Mucosa of descending colon (tissue), 3 donors: ENCODE results near the gene TMEM190. TPM values are rescaled to one million over a fixed set of nuclear protein-coding genes. Genes with fewer than 3 reads are reported as not detected.
"Not testable (repeated sequence)": the region's sequence is repeated elsewhere in the genome, so short reads cannot be mapped to it uniquely, and the experiment has no call there.

Experiments
- ATAC-seq: fragments of 200-7000 bp; cut with Tn5 transposase; one replicate; pipeline ENCODE4 v1.9.1; 2020; ENCODE audit warnings: mild to moderate bottlenecking, moderate library complexity
- DNase-seq, 3 donors: peaks; one replicate each; pipeline ENCODE4 v3.0.0-alpha.2; 2020
- H3K36me3 ChIP-seq: fragments of 200-600 bp; one replicate; pipeline ENCODE4 v1.8.0; 2021; ENCODE audit warnings: low read depth, mild to moderate bottlenecking
- H3K4me1 ChIP-seq: fragments of 200-600 bp; one replicate; pipeline ENCODE4 v1.8.0; 2021; ENCODE audit warnings: low read depth, mild to moderate bottlenecking
- H3K4me3 ChIP-seq: fragments of 200-600 bp; one replicate; pipeline ENCODE4 v1.8.0; 2021; ENCODE audit warnings: mild to moderate bottlenecking
- H3K9me3 ChIP-seq: fragments of 200-600 bp; one replicate; pipeline ENCODE4 v1.8.0; 2021; ENCODE audit warnings: mild to moderate bottlenecking
- intact Hi-C, 2 donors: fragments of 100-400 bp; cut with DNase I in 1 of 2; cut with micrococcal nuclease in 1 of 2; formaldehyde crosslinking; loops; one replicate each; pipeline versions ENCODE4 v1.11.0 to v1.11.1; 2022; cut with DNase I, micrococcal nuclease
- long read RNA-seq, 2 donors: library from polyadenylated mRNA; unstranded; transcript quantifications; one replicate each; pipeline ENCODE4 v2.0.0, GENCODE V29; 2019 to 2021
- total RNA-seq, 3 donors: library from RNA; stranded (reverse); fragmentation: NEBNext Ultra II Directional in 2 of 3; extraction: Animal tissue kit (Norgen Biotek cat#: 25700) in 2 of 3; gene quantifications; one replicate each; pipeline versions ENCODE4 v1.2.1 to v1.2.4, GENCODE V29; 2021 to 2023
- TF ChIP-seq, protein P1 (sequence below): fragments of 200-600 bp; IDR thresholded peaks from one replicate; pipeline ENCODE4 v1.8.0; 2022; ENCODE audit warnings: antibody characterized with exemption, mild to moderate bottlenecking
- donor health status: DM: no; HTN: no; CAD: no; lungs with moderate emphysema.
- donor health status: DM: no; HTN: no; CAD: no.
- donor health status: DM: no; HTN: yes; CAD: no.

TMEM190 gene
- not detected for total RNA-seq
- long read RNA-seq, donor 1: 0 reads
- long read RNA-seq, donor 2: 0 reads

DNA sequence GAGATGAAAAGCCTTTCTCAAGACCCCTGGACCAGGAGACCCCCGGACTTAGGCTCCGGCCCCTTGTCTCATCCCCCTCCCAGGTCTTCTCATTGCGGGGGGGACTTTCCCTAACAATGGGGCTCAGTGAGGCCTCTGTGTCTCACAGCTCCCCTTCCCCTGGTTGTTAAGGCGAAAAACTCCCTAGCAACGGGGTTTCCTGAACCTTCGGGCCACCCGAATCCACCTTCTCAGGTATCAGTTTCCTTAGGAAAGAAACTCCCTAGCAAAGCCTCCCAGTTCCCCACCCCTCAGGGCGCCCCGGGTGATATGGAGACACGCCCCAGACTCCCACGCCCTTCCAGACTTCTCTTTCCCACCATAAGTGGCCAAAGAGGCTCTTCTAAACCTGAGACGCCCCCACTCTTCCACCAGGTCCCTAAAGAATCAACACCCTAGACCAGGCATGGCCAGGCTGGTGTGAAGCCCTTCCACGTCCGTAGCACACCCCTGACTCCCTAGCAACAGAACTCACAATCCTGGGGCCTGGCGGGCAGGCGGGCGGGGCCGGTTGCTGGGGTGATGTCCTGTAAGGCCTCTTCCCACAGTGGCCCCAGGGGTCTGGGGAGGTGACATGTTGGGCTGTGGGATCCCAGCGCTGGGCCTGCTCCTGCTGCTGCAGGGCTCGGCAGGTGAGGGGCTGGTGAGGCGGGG, at the start of gene TMEM190:
TSS of gene TMEM190 (plus strand) at position 586 of the 693 bp plus-strand sequence. CDS start at position 614, 28 bp downstream.
- ATAC-seq: peak; percentile 43
- DNase-seq: no peak
- intact Hi-C loops: no loop called here
- TF ChIP-seq, protein P1, sequence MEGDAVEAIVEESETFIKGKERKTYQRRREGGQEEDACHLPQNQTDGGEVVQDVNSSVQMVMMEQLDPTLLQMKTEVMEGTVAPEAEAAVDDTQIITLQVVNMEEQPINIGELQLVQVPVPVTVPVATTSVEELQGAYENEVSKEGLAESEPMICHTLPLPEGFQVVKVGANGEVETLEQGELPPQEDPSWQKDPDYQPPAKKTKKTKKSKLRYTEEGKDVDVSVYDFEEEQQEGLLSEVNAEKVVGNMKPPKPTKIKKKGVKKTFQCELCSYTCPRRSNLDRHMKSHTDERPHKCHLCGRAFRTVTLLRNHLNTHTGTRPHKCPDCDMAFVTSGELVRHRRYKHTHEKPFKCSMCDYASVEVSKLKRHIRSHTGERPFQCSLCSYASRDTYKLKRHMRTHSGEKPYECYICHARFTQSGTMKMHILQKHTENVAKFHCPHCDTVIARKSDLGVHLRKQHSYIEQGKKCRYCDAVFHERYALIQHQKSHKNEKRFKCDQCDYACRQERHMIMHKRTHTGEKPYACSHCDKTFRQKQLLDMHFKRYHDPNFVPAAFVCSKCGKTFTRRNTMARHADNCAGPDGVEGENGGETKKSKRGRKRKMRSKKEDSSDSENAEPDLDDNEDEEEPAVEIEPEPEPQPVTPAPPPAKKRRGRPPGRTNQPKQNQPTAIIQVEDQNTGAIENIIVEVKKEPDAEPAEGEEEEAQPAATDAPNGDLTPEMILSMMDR: no peak
- Histone ChIP-seq H3K4me3 (no peak within 1 kb of the TSS), H3K36me3 (no peaks in the 10 kb centered on the region), H3K4me1 (no peaks in the 10 kb centered on the region), H3K9me3 (no peaks in the 10 kb centered on the region)

DNA sequence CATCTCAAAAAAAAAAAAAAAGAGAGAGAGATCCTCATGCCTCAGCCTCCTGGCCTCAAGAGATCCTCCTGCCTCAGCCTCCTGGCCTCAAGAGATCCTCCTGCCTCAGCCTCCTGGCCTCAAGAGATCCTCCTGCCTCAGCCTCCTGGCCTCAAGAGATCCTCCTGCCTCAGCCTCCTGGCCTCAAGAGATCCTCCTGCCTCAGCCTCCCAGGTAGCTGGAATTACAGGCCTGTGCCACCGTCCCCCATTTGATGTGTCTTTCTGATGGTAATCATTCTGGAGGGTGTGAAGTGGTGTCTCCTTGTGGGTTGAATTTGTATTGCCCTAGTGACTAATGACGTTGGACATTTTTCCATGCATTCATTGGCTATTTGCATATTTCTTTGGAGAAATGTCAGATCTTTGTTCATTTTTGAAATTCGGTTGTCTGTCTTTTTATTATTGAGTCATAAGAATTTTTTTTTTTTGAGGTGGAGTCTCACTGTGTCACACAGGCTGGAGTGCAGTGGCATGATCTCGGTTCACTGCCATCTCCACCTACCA, 47.8 kb upstream of the TMEM190 start:
- intact Hi-C loops, ATAC-seq, H3K36me3 ChIP-seq, H3K9me3 ChIP-seq, DNase-seq, H3K4me3 ChIP-seq, H3K4me1 ChIP-seq: not testable (repeated sequence)

GRCh38 chr19:55329791-55330190, 46.8 kb upstream of the TMEM190 start:
- H3K36me3 ChIP-seq, ATAC-seq, intact Hi-C loops, DNase-seq, H3K9me3 ChIP-seq, H3K4me3 ChIP-seq, H3K4me1 ChIP-seq: not testable (repeated sequence)

GRCh38 chr19:55333870-55334269, 42.8 kb upstream of the TMEM190 start:
- TF ChIP-seq, protein P1: no peak
- H3K9me3 ChIP-seq: no peaks in the 10 kb centered on the region
- peak; percentile 82 to 89 (median 85) for DNase-seq
- no peaks in the 10 kb centered on the region for H3K36me3 ChIP-seq
- H3K4me3 ChIP-seq: no peak overlapping the region
- peak; percentile 93 for ATAC-seq
- H3K4me1 ChIP-seq: peaks cover 12% of the 10 kb centered on the region
- intact Hi-C loops: no loop called here

DNA sequence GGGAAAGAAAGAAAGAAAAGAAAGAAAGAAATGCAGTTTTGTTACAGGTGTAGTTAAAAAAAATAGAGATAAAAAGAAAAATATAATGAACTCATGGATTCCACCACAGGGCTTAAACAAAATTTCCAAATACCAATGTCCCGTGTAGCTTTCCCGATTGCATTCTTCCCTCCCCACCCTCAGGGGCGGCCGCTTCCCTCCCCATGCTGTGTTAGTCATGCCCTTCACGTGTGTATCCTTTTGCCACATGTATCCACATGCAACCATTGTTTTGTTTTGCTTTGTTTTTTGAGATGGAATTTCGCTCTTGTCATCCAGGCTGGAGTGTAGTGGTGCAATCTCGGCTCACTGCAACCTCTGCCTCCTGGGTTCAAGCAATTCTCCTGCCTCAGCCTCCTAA, 40.5 kb upstream of the TMEM190 start:
- ATAC-seq (no peak), DNase-seq (no peak)
- peaks cover 7% of the 10 kb centered on the region for H3K36me3 ChIP-seq
- H3K9me3 ChIP-seq: no peaks in the 10 kb centered on the region
- intact Hi-C loops: no loop called here
- H3K4me3 ChIP-seq: no peak overlapping the region
- H3K4me1 ChIP-seq: peaks cover 20% of the 10 kb centered on the region
- TF ChIP-seq, protein P1: no peak

DNA sequence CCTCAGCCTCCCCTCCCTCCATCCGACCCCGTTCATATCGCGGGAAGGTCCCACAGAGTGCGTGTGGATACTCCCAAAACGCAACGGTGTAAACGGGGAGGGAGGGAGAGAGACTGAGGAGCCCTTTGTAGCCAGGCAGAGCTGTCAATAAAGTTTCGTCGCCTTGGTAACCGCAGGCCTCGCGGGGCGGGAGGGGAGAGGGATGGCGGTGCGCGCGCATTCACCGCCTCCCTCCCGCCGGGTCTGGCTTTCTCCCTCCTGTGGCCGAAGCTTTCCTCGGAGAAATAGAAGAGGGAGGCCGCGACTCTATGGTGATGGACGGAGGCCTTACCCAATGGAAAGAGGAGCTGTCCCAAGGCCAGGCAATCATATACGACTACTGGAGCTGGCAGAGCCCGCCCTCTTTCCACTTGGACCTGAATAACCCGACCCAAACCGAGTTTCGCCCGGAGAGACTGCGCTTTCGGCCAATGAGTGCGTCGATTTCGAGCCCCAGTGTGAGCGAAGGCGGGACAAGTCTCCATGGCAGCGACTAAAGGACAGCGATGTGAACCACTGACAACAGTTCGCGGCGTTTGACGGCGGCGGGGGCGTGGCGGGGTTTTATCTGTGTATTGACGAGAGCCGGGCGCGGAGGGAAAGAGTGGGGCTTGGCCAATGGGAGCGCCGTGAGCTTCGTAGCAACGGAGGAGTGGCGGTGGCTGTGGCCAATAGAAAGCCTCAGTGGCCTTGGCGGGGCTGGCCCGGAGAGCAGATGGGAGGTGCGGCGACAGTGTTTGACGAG, 37.3 kb upstream of the TMEM190 start, which contains the start of gene KMT5C:
TSS of gene KMT5C (plus strand) at position 772 of the 784 bp plus-strand sequence. CDS start 2,061 bp downstream, outside the sequence.
- Histone ChIP-seq H3K9me3 (no peaks in the 10 kb centered on the region), H3K36me3 (peaks cover 7% of the 10 kb centered on the region), H3K4me1 (peaks cover 17% of the 10 kb centered on the region), H3K4me3 (peak within 1 kb of the TSS; percentile 34)
- peak; percentile 100 for DNase-seq
- TF ChIP-seq, protein P1: peak; percentile 25
- intact Hi-C loops: no loop called here
- ATAC-seq: peak; percentile 86
